HEK293T (cell line): ENCODE data around the gene MYLK3.

Experiments used
- ARNT ChIP-seq: fragments of 450-650 bp; IDR thresholded peaks from 2 replicates; pipeline ENCODE4 v1.6.1; 2017; ENCODE audit warnings: mild to moderate bottlenecking
- BHLHE40 ChIP-seq: fragments of 450-650 bp; IDR thresholded peaks from 2 replicates; pipeline ENCODE4 v1.6.1; 2016; ENCODE audit warnings: mild to moderate bottlenecking, moderate library complexity, borderline replicate concordance
- CTBP1 ChIP-seq: fragments of 450-650 bp; IDR thresholded peaks from 2 replicates; pipeline ENCODE4 v1.6.1; 2016; ENCODE audit warnings: borderline replicate concordance
- ELF4 ChIP-seq: fragments of 450-650 bp; IDR thresholded peaks from 2 replicates; pipeline ENCODE4 v1.6.1; 2017; ENCODE audit warnings: antibody characterized with exemption
- FOXM1 ChIP-seq: fragments of 450-650 bp; IDR thresholded peaks from 2 replicates; pipeline ENCODE4 v1.6.1; 2017; ENCODE audit warnings: mild to moderate bottlenecking, borderline replicate concordance
- NFRKB ChIP-seq: fragments of 450-650 bp; IDR thresholded peaks from 2 replicates; pipeline ENCODE4 v1.6.1; 2016; ENCODE audit warnings: mild to moderate bottlenecking, moderate library complexity
- SUZ12 ChIP-seq: fragments of 450-650 bp; IDR thresholded peaks from 2 replicates; pipeline ENCODE4 v1.6.1; 2016; ENCODE audit warnings: mild to moderate bottlenecking
- TARDBP ChIP-seq: fragments of 450-650 bp; IDR thresholded peaks from 2 replicates; pipeline ENCODE4 v1.6.1; 2016
- ZNF384 ChIP-seq: fragments of 450-650 bp; IDR thresholded peaks from 2 replicates; pipeline ENCODE4 v1.6.1; 2016

DNA sequence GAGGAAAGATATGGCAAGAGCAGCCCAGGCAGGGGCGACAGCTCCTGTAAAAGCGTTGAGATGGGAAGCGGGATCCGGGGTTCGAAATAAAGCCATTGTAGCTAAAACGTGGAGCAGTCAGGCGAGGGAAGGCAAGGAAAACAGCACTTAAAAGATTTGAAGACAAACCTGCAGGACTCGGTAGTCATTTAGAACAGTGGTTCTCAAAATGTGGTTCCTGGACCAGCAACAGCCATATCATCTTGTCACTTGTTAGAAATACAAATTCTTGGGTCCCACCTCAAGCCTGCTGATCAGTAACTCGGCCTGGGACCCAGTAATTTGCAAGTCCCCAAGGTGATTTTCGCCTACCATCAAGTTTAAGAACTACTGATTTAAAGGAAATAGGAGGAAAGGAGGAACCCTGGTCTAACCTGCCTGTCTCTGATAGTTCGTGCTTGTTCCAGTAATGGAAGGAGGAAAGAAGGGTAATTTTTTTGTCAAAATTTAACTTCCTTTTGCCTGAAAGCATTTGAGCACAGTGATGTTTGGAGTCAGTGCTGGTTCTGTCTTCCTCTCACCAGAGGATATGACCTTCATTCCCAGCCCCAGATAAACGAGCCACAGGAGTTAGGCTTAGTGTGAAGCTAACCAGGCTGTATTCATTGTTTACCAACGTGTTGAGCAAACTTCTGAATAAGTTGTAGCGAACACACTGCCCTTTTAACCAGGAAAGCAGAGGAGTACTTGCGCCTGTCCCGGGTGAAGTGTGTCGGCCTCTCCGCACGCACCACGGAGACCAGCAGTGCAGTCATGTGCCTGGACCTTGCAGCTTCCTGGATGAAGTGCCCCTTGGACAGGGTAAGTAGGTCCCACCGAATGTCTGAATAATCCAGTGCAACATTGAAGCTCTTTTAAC is 57.6 kb downstream of the MYLK3 start:
- TF ChIP-seq CTBP1 (no peak), TARDBP (no peak), NFRKB (no peak), BHLHE40 (no peak), FOXM1 (no peak), SUZ12 (no peak), ZNF384 (no peak), ARNT (no peak), ELF4 (no peak)
